Upper lobe of left lung (tissue), 4 donors: ENCODE results near the gene POPDC3.

Source experiments
- CTCF ChIP-seq, 6 experiments: fragments of 450-650 bp in 4 of 6; fragments of 200-600 bp in 2 of 6; sonication (generic) in 2 of 6; IDR thresholded peaks; one replicate each; pipeline ENCODE4 v1.5.1; 2016 to 2019; ENCODE audit warnings: antibody characterized with exemption in 6 of 6
- POLR2A ChIP-seq, 4 donors: fragments of 450-650 bp; IDR thresholded peaks; one replicate each; pipeline ENCODE4 v1.5.1; 2016 to 2017; ENCODE audit warnings: antibody characterized with exemption in 4 of 4, mild to moderate bottlenecking in 2 of 4
- POLR2AphosphoS5 ChIP-seq, 2 donors: sonication (generic); formaldehyde crosslinking; IDR thresholded peaks; one replicate each; pipeline ENCODE4 v1.5.1; 2017; ENCODE audit warnings: antibody characterized with exemption in 2 of 2

DNA sequence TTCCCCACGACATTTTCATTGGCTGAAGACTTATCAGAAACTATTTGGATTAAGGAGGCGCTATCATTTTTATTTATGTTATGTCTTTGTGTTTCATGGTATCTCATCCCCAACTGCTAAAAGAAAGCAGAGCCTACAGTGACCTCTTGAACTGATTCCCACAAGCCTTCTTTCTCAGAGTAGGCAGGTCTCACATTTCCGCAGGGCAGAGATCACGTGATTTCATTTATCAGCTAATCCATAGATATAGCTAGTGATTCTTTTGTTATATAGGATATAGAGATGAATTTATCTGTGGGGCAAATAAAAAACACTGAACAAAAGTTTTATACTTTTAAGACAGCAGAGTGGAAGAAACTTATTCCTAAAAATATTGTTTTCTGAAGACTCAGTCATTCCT lies 25.0 kb upstream of the POPDC3 start:
- no peak for TF ChIP-seq CTCF (IDR thresholded peaks at IDR 0.05)
- TF ChIP-seq POLR2AphosphoS5 (IDR thresholded peaks at IDR 0.05): no peak
- no peak for TF ChIP-seq POLR2A (IDR thresholded peaks at IDR 0.05)
